Smooth muscle cell (in vitro differentiated cells): ENCODE results near the gene SIAH1. TPM values are rescaled to one million over a fixed set of nuclear protein-coding genes. Genes with fewer than 3 reads are reported as not detected.

Source experiments
- DNase-seq: peaks from one replicate; lab custom pipeline; 2025; ENCODE audit not compliant: unreplicated experiment; lab: John Stamatoyannopoulos, UW
- H2AFZ ChIP-seq: fragments of 200-600 bp; sonication (generic); 2 replicates; pipeline ENCODE4 v1.6.0; 2016; ENCODE audit warnings: antibody characterized with exemption, low read depth, mild to moderate bottlenecking
- H3F3A ChIP-seq: fragments of 200-600 bp; sonication (generic); 2 replicates; pipeline ENCODE4 v1.6.0; 2017; ENCODE audit warnings: antibody characterized with exemption, low read depth
- H3K27ac ChIP-seq: fragments of 200-600 bp; sonication (generic); 2 replicates; pipeline ENCODE4 v1.5.1; 2016; ENCODE audit warnings: low read depth, mild to moderate bottlenecking
- H3K27me3 ChIP-seq: fragments of 200-600 bp; sonication (generic); 2 replicates; pipeline ENCODE4 v1.6.1; 2016; ENCODE audit warnings: low read depth, mild to moderate bottlenecking
- H3K36me3 ChIP-seq: fragments of 200-600 bp; sonication (generic); 2 replicates; pipeline ENCODE4 v1.5.1; 2016; ENCODE audit warnings: low read depth
- H3K4me1 ChIP-seq: fragments of 200-600 bp; sonication (generic); 2 replicates; pipeline ENCODE4 v1.5.1; 2016; ENCODE audit warnings: low read depth
- H3K4me2 ChIP-seq: fragments of 200-600 bp; sonication (generic); 2 replicates; pipeline ENCODE4 v1.6.0; 2016; ENCODE audit warnings: mild to moderate bottlenecking
- H3K4me3 ChIP-seq: fragments of 200-600 bp; sonication (generic); 2 replicates; pipeline ENCODE4 v1.5.1; 2016; ENCODE audit warnings: mild to moderate bottlenecking
- H3K79me2 ChIP-seq: fragments of 200-600 bp; sonication (generic); 2 replicates; pipeline ENCODE4 v1.6.0; 2016; ENCODE audit warnings: low read depth, mild to moderate bottlenecking
- H3K9ac ChIP-seq: fragments of 200-600 bp; sonication (generic); 2 replicates; pipeline ENCODE4 v1.6.0; 2016; ENCODE audit warnings: low read depth
- H3K9me3 ChIP-seq: fragments of 200-600 bp; sonication (generic); replicated peaks from 2 replicates; pipeline ENCODE4 v1.5.1; 2016; ENCODE audit warnings: low read depth
- H4K20me1 ChIP-seq: fragments of 200-600 bp; sonication (generic); 2 replicates; pipeline ENCODE4 v1.6.0; 2016; ENCODE audit warnings: low read depth
- WGBS: methylation state at CpG from one replicate; pipeline ENCODE4 v1.1.7; 2016; ENCODE audit warnings: low lambda C conversion rate; 5-methylcytosine and 5-hydroxymethylcytosine counted together
- polyA plus RNA-seq: library from polyadenylated mRNA; unstranded; fragments of >200 nt; fragmentation: Nextera tagmentation; extraction: Ambion mirVana; gene quantifications from 2 replicates; pipeline ENCODE4 v1.2.1, GENCODE V29; 2016
- total RNA-seq: library from RNA; depleted of rRNA; stranded (reverse); fragments of >200 nt; gene quantifications from 2 replicates; pipeline ENCODE4 v1.2.3, GENCODE V29; 2014
- TF ChIP-seq, protein P1 (sequence below): fragments of 200-600 bp; sonication (generic); IDR thresholded peaks from 2 replicates; pipeline ENCODE4 v1.5.1; 2017; ENCODE audit warnings: borderline replicate concordance, mild to moderate bottlenecking, antibody characterized with exemption; ENCODE audit not compliant: insufficient read depth, poor library complexity, severe bottlenecking

SIAH1 gene
- total and polyA plus RNA-seq, 2 experiments from 2014 or later, result 24.5 to 34.0 TPM

DNA sequence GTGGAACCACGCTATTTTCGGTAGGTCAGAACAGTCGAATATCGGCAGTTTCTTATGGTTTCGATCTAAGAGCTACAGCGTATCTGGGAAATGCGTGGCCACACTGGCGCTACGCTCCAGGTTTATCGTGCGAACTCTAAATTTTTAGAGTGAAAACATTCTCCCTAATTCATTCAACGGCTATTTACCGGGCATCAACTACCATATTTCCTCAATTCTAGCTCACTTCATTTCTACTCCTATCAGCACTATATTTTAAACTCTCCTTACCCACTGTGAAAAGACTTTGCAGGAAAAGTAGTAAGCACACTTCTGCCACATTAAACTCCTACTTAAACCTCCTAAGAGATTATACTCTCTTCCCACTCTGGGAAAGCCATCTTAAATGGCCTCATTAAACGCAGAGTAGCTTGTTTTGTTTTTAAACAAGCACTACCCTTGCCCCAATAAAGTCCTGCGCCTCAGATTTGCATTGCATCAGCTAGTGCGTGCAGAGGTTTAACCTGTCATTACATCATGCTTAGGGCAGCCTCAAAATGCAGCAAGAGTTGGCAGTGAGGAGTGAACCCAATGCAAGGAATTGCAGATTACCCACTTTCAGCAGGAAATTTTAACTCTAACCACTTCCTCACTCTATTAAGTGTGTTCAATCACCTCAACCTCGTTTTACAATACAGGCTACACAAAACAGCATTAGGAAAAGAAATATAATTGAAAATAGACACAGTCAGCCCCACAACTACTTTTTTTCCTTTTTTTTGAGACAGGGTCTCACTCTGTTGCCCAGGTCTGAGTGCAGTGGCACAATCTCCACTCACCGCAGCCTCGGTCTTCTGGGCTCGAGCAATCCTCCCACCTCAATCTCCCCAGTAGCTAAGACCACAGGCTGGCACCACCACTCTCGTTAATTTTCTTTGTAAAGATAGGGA, 18.8 kb downstream of the SIAH1 start:
- DNase-seq, result no peak
- H4K20me1 ChIP-seq, result peaks cover 98% of the 10 kb centered on the region
- WGBS, result 10% methylated on average over 21 of the region's 21 CpGs

DNA sequence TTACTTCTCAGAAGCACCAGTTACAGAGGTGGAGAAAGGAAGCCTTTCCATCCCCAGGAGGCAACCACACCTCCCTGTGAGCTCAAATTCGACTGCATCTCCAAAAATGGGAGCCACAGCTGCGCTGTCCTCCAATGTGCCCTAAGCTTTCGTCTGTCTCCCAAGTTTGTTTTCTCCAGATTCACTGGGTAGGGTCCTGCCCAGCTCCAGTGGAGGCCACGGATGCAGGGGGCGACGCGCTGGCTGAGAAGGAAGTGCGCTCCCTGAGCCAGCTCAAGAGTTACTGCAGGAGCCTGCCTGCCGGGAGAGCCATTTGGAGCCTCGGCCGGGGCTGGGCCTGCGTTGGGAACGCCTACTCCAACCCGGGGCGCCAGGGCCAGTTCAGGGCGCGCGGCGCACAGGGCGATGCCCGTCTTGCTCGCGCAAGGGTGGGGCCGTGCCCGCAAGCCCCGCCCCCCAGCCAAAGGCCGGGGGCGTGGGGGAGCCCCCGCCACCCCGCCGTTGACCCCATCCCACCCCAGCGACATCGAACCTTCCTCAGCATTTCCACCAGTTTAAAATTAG, 19.5 kb downstream of the SIAH1 start:
- H3K4me2 ChIP-seq, result peak overlapping the region; percentile 88
- peaks cover 98% of the 10 kb centered on the region for H4K20me1 ChIP-seq
- peaks cover 94% of the 10 kb centered on the region for H3K79me2 ChIP-seq
- H3K4me1 ChIP-seq, result peaks cover 31% of the 10 kb centered on the region
- 3% methylated on average over 13 of the region's 33 CpGs for WGBS
- no peak overlapping the region for H2AFZ ChIP-seq
- H3K4me3 ChIP-seq, result peak overlapping the region; percentile 67
- no peaks in the 10 kb centered on the region for H3K9me3 ChIP-seq
- H3K9ac ChIP-seq, result peak overlapping the region; percentile 87
- peak overlapping the region; percentile 96 for H3K27ac ChIP-seq
- no peaks in the 10 kb centered on the region for H3K27me3 ChIP-seq
- TF ChIP-seq, protein P1, sequence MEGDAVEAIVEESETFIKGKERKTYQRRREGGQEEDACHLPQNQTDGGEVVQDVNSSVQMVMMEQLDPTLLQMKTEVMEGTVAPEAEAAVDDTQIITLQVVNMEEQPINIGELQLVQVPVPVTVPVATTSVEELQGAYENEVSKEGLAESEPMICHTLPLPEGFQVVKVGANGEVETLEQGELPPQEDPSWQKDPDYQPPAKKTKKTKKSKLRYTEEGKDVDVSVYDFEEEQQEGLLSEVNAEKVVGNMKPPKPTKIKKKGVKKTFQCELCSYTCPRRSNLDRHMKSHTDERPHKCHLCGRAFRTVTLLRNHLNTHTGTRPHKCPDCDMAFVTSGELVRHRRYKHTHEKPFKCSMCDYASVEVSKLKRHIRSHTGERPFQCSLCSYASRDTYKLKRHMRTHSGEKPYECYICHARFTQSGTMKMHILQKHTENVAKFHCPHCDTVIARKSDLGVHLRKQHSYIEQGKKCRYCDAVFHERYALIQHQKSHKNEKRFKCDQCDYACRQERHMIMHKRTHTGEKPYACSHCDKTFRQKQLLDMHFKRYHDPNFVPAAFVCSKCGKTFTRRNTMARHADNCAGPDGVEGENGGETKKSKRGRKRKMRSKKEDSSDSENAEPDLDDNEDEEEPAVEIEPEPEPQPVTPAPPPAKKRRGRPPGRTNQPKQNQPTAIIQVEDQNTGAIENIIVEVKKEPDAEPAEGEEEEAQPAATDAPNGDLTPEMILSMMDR, result no peak
- peak; percentile 67 for DNase-seq
- H3F3A ChIP-seq, result peaks cover 15% of the 10 kb centered on the region
- no peaks in the 10 kb centered on the region for H3K36me3 ChIP-seq

More for the DNA sequence above, 18.8 kb downstream of the SIAH1 start:
- H3K9ac ChIP-seq, result peak overlapping the region; percentile 87
- H3K9me3 ChIP-seq, result no peaks in the 10 kb centered on the region
- peaks cover 94% of the 10 kb centered on the region for H3K79me2 ChIP-seq
- no peaks in the 10 kb centered on the region for H3K36me3 ChIP-seq
- H3K4me3 ChIP-seq, result peak overlapping the region; percentile 67
- H3K4me2 ChIP-seq, result peak overlapping the region; percentile 88
- no peak overlapping the region for H2AFZ ChIP-seq
- peak overlapping the region; percentile 96 for H3K27ac ChIP-seq
- peaks cover 31% of the 10 kb centered on the region for H3K4me1 ChIP-seq
- H3K27me3 ChIP-seq, result no peaks in the 10 kb centered on the region
- TF ChIP-seq, protein P1, result no peak
- H3F3A ChIP-seq, result peaks cover 15% of the 10 kb centered on the region

DNA sequence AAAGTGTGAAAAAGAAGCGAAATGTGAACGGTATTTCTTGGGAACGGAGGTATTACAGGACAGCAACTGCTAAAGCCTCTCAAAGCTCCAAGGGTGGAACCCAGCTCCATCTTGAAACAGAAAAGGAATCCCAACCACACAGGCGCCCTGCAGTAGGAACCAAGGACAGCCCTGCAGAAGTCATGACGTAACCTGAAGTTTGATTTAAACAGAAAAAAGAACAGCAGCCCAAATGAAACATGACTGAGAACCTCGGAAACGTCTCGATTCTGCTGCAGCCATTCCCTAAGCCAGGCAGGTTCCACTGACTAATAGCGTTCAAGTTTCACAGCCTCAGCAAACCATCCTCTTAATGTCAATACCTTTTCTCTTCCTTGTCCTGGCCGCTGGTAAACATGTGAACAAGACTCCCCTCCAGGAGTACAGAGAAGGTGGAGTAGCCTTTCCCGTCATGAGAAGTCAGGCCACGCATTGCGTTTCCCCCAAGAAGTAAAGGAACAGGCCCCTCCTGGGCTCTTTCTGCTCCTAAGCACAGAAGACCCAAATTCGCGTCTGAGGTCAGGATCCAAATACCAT, 20.1 kb downstream of the SIAH1 start:
- peaks cover 94% of the 10 kb centered on the region for H3K79me2 ChIP-seq
- peak overlapping the region; percentile 87 for H3K9ac ChIP-seq
- no peaks in the 10 kb centered on the region for H3K36me3 ChIP-seq
- peaks cover 98% of the 10 kb centered on the region for H4K20me1 ChIP-seq
- TF ChIP-seq, protein P1, result no peak
- peak overlapping the region; percentile 88 for H3K4me2 ChIP-seq
- peak overlapping the region; percentile 96 for H3K27ac ChIP-seq
- no peak for DNase-seq
- peaks cover 15% of the 10 kb centered on the region for H3F3A ChIP-seq
- H3K4me3 ChIP-seq, result peak overlapping the region; percentile 67
- peaks cover 31% of the 10 kb centered on the region for H3K4me1 ChIP-seq
- WGBS, result 52% methylated on average over 15 of the region's 15 CpGs
- H2AFZ ChIP-seq, result no peak overlapping the region
- no peaks in the 10 kb centered on the region for H3K27me3 ChIP-seq
- H3K9me3 ChIP-seq, result no peaks in the 10 kb centered on the region
